Nephron (organoid): ENCODE measurements around the gene TRAPPC2.

Experiments
- H3K27ac Mint-ChIP-seq, 3 experiments: 2 replicates each; pipeline ENCODE4 v1.8.0; 2020; ENCODE audit warnings: mixed read lengths in 3 of 3, mild to moderate bottlenecking in 2 of 3, moderate library complexity in 1 of 3
- H3K27me3 Mint-ChIP-seq: 2 replicates; pipeline ENCODE4 v1.8.0; 2021; ENCODE audit warnings: low read depth, mild to moderate bottlenecking, moderate library complexity, mixed read lengths
- H3K36me3 Mint-ChIP-seq: 2 replicates; pipeline ENCODE4 v1.8.0; 2020; ENCODE audit warnings: low read depth, mixed read lengths
- H3K4me1 Mint-ChIP-seq: 2 replicates; pipeline ENCODE4 v1.8.0; 2020; ENCODE audit warnings: mixed read lengths
- H3K4me3 Mint-ChIP-seq, 3 experiments: 2 replicates each; pipeline ENCODE4 v1.8.0; 2020; ENCODE audit warnings: mild to moderate bottlenecking in 3 of 3, mixed read lengths in 3 of 3, moderate library complexity in 2 of 3
- H3K9me3 Mint-ChIP-seq: 2 replicates; pipeline ENCODE4 v1.8.0; 2020; ENCODE audit warnings: mixed read lengths
- CTCF ChIP-seq, 3 experiments: fragments of 200-600 bp; sonication (generic); IDR thresholded peaks; one replicate each; pipeline ENCODE4 v1.5.0; 2021; ENCODE audit warnings: antibody characterized with exemption in 3 of 3; ENCODE audit not compliant: unreplicated experiment in 3 of 3

Gene TRAPPC2

GRCh38 chrX:13694359-13694758, 40.1 kb downstream of the TRAPPC2 start:
- no peaks in the 10 kb centered on the region for H3K9me3 Mint-ChIP-seq
- no peak overlapping the region for H3K27ac Mint-ChIP-seq
- no peak for TF ChIP-seq CTCF (IDR thresholded peaks at IDR 0.05; ENCODE audit: unreplicated experiment in 3 of 3)
- H3K4me1 Mint-ChIP-seq = peaks cover 49% of the 10 kb centered on the region
- no peak overlapping the region for H3K4me3 Mint-ChIP-seq
- H3K27me3 Mint-ChIP-seq = no peaks in the 10 kb centered on the region
- no peaks in the 10 kb centered on the region for H3K36me3 Mint-ChIP-seq

- no peak for TF ChIP-seq CTCF (IDR thresholded peaks at IDR 0.05; ENCODE audit: unreplicated experiment in 3 of 3)
- peak overlapping the region; percentile 28 to 37 (median 32) for H3K27ac Mint-ChIP-seq
- H3K4me3 Mint-ChIP-seq = peak overlapping the region in 1 of 3 experiments; percentile 36
- no peaks in the 10 kb centered on the region for H3K36me3 Mint-ChIP-seq
- peaks cover 43% of the 10 kb centered on the region for H3K4me1 Mint-ChIP-seq
- peaks cover under 1% of the 10 kb centered on the region for H3K9me3 Mint-ChIP-seq
- no peaks in the 10 kb centered on the region for H3K27me3 Mint-ChIP-seq
Observed at GRCh38 chrX:13693341-13693961, 41.0 kb downstream of the TRAPPC2 start.

- H3K4me3 Mint-ChIP-seq = peak overlapping the region in 1 of 3 experiments; percentile 10
- H3K9me3 Mint-ChIP-seq = peaks cover 3% of the 10 kb centered on the region
- H3K27ac Mint-ChIP-seq = peak overlapping the region; percentile 28 to 37 (median 32)
- peaks cover 43% of the 10 kb centered on the region for H3K4me1 Mint-ChIP-seq
- TF ChIP-seq CTCF (IDR thresholded peaks at IDR 0.05; ENCODE audit: unreplicated experiment in 3 of 3) = no peak
- H3K36me3 Mint-ChIP-seq = no peaks in the 10 kb centered on the region
- no peaks in the 10 kb centered on the region for H3K27me3 Mint-ChIP-seq
Observed at GRCh38 chrX:13692771-13693231, 41.6 kb downstream of the TRAPPC2 start.

- peaks cover 6% of the 10 kb centered on the region for H3K9me3 Mint-ChIP-seq
- H3K36me3 Mint-ChIP-seq = no peaks in the 10 kb centered on the region
- H3K4me1 Mint-ChIP-seq = peaks cover 37% of the 10 kb centered on the region
- H3K27me3 Mint-ChIP-seq = no peaks in the 10 kb centered on the region
- H3K27ac Mint-ChIP-seq = no peak overlapping the region
- no peak overlapping the region for H3K4me3 Mint-ChIP-seq
- TF ChIP-seq CTCF (IDR thresholded peaks at IDR 0.05; ENCODE audit: unreplicated experiment in 3 of 3) = no peak
Observed at GRCh38 chrX:13691841-13692371, 42.5 kb downstream of the TRAPPC2 start.

GRCh38 chrX:13690836-13691235, 43.6 kb downstream of the TRAPPC2 start:
- H3K36me3 Mint-ChIP-seq = no peaks in the 10 kb centered on the region
- no peaks in the 10 kb centered on the region for H3K27me3 Mint-ChIP-seq
- H3K9me3 Mint-ChIP-seq = peaks cover 6% of the 10 kb centered on the region
- H3K27ac Mint-ChIP-seq = peak overlapping the region; percentile 45 to 94 (median 84)
- H3K4me3 Mint-ChIP-seq = peak overlapping the region; percentile 89 to 92 (median 90)
- H3K4me1 Mint-ChIP-seq = peaks cover 37% of the 10 kb centered on the region
- TF ChIP-seq CTCF (IDR thresholded peaks at IDR 0.05; ENCODE audit: unreplicated experiment in 3 of 3) = no peak
